GM21786 (cell line): ENCODE data around the gene SLC17A4.
"Not testable (repeated sequence)": the region's sequence is repeated elsewhere in the genome, so short reads cannot be mapped to it uniquely, and the experiment has no call there.

Experiments used
- ATAC-seq: cut with Tn5 transposase; IDR thresholded peaks from one replicate; pipeline ENCODE4 v1.9.1; 2021; ENCODE audit not compliant: unreplicated experiment

Gene SLC17A4

GRCh38 chr6:25754535-25754934 lies at the start of gene SLC17A4:
TSS of gene SLC17A4 (plus strand) at chr6:25754742. CDS start at chr6:25761963, 7,221 bp downstream.
- no peak for ATAC-seq

GRCh38 chr6:25706314-25707014 lies 48.1 kb upstream of the SLC17A4 start:
- no peak for ATAC-seq

GRCh38 chr6:25709761-25710160 lies 44.8 kb upstream of the SLC17A4 start:
- ATAC-seq: no peak

GRCh38 chr6:25710287-25710686 lies 44.3 kb upstream of the SLC17A4 start:
- no peak for ATAC-seq

GRCh38 chr6:25713824-25714223 lies 40.7 kb upstream of the SLC17A4 start:
- ATAC-seq: no peak

- ATAC-seq: no peak
These were observed 39.8 kb upstream of the SLC17A4 start for GRCh38 chr6:25714765-25715164.

- no peak for ATAC-seq
These were observed 38.7 kb upstream of the SLC17A4 start for GRCh38 chr6:25715794-25716193.

GRCh38 chr6:25717866-25718740 lies 36.4 kb upstream of the SLC17A4 start:
- ATAC-seq: no peak

- ATAC-seq: no peak
These were observed 28.2 kb upstream of the SLC17A4 start for GRCh38 chr6:25726122-25726911.

- no peak for ATAC-seq
These were observed 27.5 kb upstream of the SLC17A4 start for GRCh38 chr6:25727028-25727427.

- no peak for ATAC-seq
These were observed 23.6 kb upstream of the SLC17A4 start for GRCh38 chr6:25730907-25731306.

GRCh38 chr6:25731721-25732120 lies 22.8 kb upstream of the SLC17A4 start:
- no peak for ATAC-seq

- ATAC-seq: no peak
These were observed 21.9 kb upstream of the SLC17A4 start for GRCh38 chr6:25732468-25733198.

GRCh38 chr6:25735261-25735660 lies 19.3 kb upstream of the SLC17A4 start:
- no peak for ATAC-seq

GRCh38 chr6:25743868-25744267 lies 10.7 kb upstream of the SLC17A4 start:
- ATAC-seq: no peak

GRCh38 chr6:25745836-25746235 lies 8.7 kb upstream of the SLC17A4 start:
- ATAC-seq: no peak

GRCh38 chr6:25746968-25747367 lies 7.6 kb upstream of the SLC17A4 start:
- ATAC-seq: no peak

GRCh38 chr6:25747477-25747876 lies 7.1 kb upstream of the SLC17A4 start:
- ATAC-seq: no peak

- ATAC-seq: no peak
These were observed 6.5 kb upstream of the SLC17A4 start for GRCh38 chr6:25748049-25748448.

- not testable (repeated sequence) for ATAC-seq
These were observed 5.7 kb upstream of the SLC17A4 start for GRCh38 chr6:25748601-25749517.
